Measurements from ENCODE around the gene CADPS2.
"Not testable (repeated sequence)": the region's sequence is repeated elsewhere in the genome, so short reads cannot be mapped to it uniquely, and the experiment has no call there.

Gene CADPS2

DNA sequence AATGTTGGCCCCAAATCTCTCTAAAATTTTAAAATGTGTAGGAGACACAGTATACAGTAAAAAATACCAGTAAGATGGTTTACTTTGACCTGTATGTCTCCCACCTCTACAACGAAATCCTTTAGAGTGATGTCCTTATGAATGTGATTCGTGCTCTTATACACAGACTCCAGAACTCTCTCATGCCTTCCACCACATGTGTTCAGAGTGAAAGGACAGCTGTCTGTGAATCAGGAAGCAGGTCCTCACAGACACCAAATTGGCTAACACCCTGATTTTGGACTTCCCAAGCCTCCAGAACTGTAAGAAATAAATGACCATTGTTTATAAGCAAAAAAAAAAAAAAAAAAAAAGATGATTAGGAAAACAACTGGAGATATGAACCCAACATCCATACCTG is 222.5 kb downstream of the CADPS2 start:
- H3K4me1 Mint-ChIP-seq (ENCODE audit: low read depth) = no peaks in the 10 kb centered on the region
- no peak overlapping the region for H3K27ac Mint-ChIP-seq
- no peak overlapping the region for H3K4me3 Mint-ChIP-seq
- H3K27me3 Mint-ChIP-seq = no peaks in the 10 kb centered on the region
- peaks cover 12% of the 10 kb centered on the region for H3K9me3 Mint-ChIP-seq
- H3K36me3 Mint-ChIP-seq (ENCODE audit: low read depth) = no peaks in the 10 kb centered on the region

DNA sequence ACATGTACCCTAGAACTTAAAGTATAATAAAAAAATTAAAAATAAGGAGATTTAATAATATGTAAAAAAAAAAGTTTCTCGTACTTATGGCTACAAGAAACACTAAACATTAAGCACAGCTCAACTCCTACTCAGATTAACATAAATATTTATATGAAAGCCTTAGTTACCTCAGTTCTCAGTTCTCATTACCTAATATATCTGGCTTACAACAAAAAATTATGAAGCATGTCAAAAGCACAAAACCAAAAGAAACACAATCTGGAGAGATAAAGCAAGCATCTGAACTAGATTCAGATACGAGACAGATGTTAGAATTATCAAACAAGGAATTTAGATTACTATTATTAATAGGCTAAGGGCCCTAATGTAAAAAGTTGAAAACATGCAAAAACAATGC is 227.4 kb downstream of the CADPS2 start:
- H3K36me3 Mint-ChIP-seq (ENCODE audit: low read depth) = no peaks in the 10 kb centered on the region
- no peaks in the 10 kb centered on the region for H3K27me3 Mint-ChIP-seq
- H3K4me3 Mint-ChIP-seq = no peak overlapping the region
- H3K9me3 Mint-ChIP-seq = peaks cover 5% of the 10 kb centered on the region
- no peaks in the 10 kb centered on the region for H3K4me1 Mint-ChIP-seq (ENCODE audit: low read depth)
- no peak overlapping the region for H3K27ac Mint-ChIP-seq

DNA sequence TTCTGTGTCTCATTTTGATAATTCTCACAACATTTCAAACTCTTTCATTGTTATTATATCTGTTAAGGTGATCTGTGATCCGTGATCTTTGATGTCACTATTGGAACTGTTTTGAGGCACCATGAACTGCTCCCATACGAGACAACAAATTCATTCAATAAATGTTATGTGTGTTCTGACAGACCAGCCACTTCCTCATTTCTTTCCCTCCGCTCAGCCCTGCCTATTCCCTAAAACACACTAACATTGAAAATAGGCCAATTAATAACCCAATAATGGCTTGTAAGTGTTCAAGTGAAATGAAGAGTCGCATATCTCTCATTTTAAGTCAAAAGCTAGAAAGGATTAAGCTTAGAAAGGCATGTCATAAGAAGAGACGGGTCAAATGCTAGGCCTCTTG is 232.6 kb downstream of the CADPS2 start:
- H3K4me1 Mint-ChIP-seq (ENCODE audit: low read depth) = no peaks in the 10 kb centered on the region
- no peak overlapping the region for H3K4me3 Mint-ChIP-seq
- no peaks in the 10 kb centered on the region for H3K36me3 Mint-ChIP-seq (ENCODE audit: low read depth)
- no peaks in the 10 kb centered on the region for H3K27me3 Mint-ChIP-seq
- H3K27ac Mint-ChIP-seq = no peak overlapping the region
- peaks cover 5% of the 10 kb centered on the region for H3K9me3 Mint-ChIP-seq

DNA sequence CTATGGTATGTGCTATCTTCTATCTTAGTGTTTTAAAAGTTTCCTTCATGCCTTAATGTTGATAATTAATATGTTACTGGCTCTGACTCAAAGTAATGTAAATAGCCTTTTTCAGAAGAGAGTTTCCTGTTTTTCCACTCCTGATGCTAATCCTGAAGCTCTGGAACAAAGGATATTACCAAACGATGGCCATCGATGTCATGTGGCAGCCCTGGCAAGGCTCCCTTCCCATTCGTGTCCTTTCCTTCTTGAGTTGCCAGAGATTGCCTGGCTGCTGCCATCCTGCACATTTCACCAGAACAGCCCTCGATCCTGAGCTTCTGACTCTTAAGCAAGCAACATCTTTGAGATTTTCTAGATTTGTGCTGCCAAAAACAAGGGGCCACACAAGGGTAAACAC is 233.4 kb downstream of the CADPS2 start:
- Mint-ChIP-seq H3K36me3 (ENCODE audit: low read depth) (no peaks in the 10 kb centered on the region), H3K27ac (no peak overlapping the region), H3K4me1 (ENCODE audit: low read depth) (no peaks in the 10 kb centered on the region), H3K4me3 (no peak overlapping the region), H3K9me3 (peaks cover 5% of the 10 kb centered on the region), H3K27me3 (no peaks in the 10 kb centered on the region)

DNA sequence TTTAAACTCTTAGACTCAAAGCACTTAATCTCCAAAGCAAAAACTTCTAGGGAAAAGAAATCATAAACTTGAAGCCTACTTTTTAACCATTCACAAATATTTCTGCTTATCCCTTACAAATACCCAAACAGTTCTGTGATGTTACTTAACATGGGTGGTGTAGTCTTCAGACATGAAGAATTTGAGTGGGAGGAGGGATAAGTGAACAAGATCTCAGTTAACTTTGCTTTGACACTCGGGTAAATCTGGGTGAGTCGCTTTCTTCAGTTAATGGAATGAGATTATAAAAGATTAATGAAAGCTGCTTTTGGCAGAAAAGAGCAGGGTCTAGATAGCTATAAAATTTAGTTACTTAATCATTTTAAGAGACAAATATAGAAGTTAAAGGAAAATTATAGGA is 234.8 kb downstream of the CADPS2 start:
- Mint-ChIP-seq H3K36me3 (ENCODE audit: low read depth) (no peaks in the 10 kb centered on the region), H3K4me1 (ENCODE audit: low read depth) (no peaks in the 10 kb centered on the region), H3K9me3 (peaks cover 4% of the 10 kb centered on the region), H3K27me3 (no peaks in the 10 kb centered on the region), H3K4me3 (no peak overlapping the region), H3K27ac (no peak overlapping the region)

DNA sequence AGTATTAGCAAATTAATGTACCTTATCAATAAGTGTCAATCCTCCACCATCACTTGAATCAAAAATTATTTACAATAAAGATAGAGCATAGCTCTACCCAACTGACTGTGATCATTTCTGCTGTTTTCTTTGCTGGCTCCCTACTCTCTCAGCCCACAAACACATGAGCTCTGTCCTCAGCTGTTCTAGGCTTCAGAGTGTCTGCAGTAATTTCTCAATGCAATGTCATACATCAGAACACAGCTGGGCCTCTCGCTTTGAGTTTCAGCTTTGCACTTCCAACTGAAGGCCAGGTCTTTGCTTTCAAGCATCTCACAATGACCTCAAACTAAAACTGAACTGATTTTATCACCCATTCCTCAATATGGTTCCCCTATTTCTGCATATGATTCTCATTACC is 243.0 kb downstream of the CADPS2 start:
- Mint-ChIP-seq H3K36me3 (ENCODE audit: low read depth) (no peaks in the 10 kb centered on the region), H3K9me3 (peaks cover 7% of the 10 kb centered on the region), H3K27ac (no peak overlapping the region), H3K27me3 (no peaks in the 10 kb centered on the region), H3K4me3 (no peak overlapping the region), H3K4me1 (ENCODE audit: low read depth) (no peaks in the 10 kb centered on the region)

DNA sequence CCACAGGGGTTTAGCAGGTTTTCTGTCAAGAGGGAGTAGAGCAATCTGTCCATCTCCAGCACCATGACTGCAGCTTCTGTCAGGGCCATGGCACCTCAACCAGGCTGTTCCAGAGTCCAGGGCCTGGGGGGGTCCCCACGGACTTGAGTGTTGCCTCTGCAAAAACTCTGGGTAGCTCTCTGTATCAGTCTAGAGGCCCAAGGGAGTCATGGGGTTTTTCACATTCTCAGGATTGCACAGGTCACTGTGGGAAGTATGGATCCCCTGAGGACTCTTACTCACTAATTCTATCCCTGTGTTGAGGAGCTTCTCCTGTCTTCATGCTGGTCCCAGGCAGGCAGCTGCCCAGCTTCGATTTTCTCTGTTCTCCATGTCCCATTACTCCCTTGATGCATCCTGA is 247.8 kb downstream of the CADPS2 start:
- Mint-ChIP-seq H3K27me3 (no peaks in the 10 kb centered on the region), H3K4me1 (ENCODE audit: low read depth) (no peaks in the 10 kb centered on the region), H3K36me3 (ENCODE audit: low read depth) (no peaks in the 10 kb centered on the region), H3K4me3 (no peak overlapping the region), H3K9me3 (peaks cover 21% of the 10 kb centered on the region), H3K27ac (no peak overlapping the region)

DNA sequence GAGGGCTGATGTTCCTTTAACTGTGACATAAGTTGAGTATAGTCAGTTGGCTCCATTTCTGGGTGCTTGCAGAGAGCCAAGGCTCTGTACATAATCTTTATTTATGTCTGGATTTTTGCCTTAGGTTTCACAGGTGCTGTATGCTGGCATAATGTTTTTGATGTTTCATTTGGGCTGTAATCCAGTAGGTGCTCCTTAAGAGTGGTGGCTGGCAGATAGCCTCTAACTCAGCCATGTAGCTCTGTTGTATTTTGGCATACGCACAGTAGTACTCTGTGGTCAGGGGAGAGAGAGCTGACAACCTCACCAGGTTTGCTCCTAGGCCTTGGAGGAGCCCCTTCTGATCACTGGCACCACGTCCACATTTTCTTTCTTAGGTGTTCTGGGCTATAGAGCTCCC is 248.5 kb downstream of the CADPS2 start:
- no peaks in the 10 kb centered on the region for H3K36me3 Mint-ChIP-seq (ENCODE audit: low read depth)

DNA sequence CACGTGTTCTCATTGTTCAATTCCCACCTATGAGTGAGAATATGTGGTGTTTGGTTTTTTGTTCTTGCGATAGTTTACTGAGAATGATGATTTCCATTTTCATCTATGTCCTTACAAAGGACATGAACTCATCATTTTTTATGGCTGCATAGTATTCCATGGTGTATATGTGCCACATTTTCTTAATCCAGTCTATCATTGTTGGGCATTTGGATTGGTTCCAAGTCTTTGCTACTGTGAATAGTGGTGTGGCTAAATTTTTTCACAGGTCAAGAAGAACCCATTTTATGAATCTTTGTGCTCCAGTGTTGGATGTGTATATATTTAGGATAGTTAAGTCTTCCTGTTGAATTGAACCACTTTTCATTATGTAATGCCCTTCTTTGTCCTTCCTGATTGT is 250.8 kb downstream of the CADPS2 start:
- not testable (repeated sequence) for H3K27me3 Mint-ChIP-seq; H3K4me3 Mint-ChIP-seq; H3K36me3 Mint-ChIP-seq (ENCODE audit: low read depth); H3K27ac Mint-ChIP-seq; H3K4me1 Mint-ChIP-seq (ENCODE audit: low read depth)
- H3K9me3 Mint-ChIP-seq = peaks cover 22% of the 10 kb centered on the region

More for the DNA sequence above, 248.5 kb downstream of the CADPS2 start:
- Mint-ChIP-seq H3K27me3 (no peaks in the 10 kb centered on the region), H3K27ac (no peak overlapping the region), H3K4me3 (no peak overlapping the region), H3K9me3 (peaks cover 21% of the 10 kb centered on the region), H3K4me1 (ENCODE audit: low read depth) (no peaks in the 10 kb centered on the region)

DNA sequence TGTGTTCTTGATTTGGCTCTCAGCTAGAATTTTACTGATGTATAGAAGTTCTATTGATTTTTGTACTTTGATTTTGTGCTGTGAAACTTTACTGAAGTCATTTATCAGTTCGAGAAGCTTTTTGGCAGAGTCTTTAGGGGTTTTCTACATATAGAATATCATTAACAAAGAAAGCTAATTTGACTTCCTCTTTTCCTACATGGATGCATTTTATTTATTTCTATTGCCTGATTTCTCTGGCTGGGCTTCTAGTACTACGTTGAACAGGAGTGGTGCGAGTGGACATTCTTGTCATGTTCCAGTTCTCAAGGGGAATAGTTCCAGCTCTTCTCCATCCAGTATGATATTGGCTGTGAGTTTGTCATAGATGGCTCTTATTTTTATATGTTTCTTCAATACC is 252.8 kb downstream of the CADPS2 start:
- no peak overlapping the region for H3K4me3 Mint-ChIP-seq
- H3K27me3 Mint-ChIP-seq = no peaks in the 10 kb centered on the region
- H3K9me3 Mint-ChIP-seq = peaks cover 19% of the 10 kb centered on the region
- no peak overlapping the region for H3K27ac Mint-ChIP-seq
- H3K4me1 Mint-ChIP-seq (ENCODE audit: low read depth) = no peaks in the 10 kb centered on the region
- H3K36me3 Mint-ChIP-seq (ENCODE audit: low read depth) = no peaks in the 10 kb centered on the region

DNA sequence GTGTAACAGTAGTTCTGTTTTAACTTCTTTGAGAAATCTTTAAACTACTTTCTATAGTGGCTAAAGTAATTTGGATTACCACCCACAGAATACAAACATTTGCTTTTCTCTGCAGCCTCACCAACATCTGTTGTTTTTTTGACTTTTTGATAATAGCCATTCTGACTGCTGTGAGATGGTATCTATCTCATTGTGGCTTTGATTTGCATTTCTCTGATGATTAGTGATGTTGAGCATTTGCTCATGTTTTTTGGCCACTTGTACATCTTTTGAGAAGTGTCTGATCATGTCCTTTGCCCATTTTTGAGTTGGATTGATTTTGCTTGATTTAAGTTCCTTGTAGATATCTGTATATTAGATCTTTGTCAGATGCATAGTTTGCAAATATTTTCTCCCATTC is 254.0 kb downstream of the CADPS2 start:
- Mint-ChIP-seq H3K9me3 (peaks cover 19% of the 10 kb centered on the region), H3K36me3 (ENCODE audit: low read depth) (no peaks in the 10 kb centered on the region), H3K4me3 (no peak overlapping the region), H3K27me3 (no peaks in the 10 kb centered on the region), H3K27ac (no peak overlapping the region), H3K4me1 (ENCODE audit: low read depth) (no peaks in the 10 kb centered on the region)

DNA sequence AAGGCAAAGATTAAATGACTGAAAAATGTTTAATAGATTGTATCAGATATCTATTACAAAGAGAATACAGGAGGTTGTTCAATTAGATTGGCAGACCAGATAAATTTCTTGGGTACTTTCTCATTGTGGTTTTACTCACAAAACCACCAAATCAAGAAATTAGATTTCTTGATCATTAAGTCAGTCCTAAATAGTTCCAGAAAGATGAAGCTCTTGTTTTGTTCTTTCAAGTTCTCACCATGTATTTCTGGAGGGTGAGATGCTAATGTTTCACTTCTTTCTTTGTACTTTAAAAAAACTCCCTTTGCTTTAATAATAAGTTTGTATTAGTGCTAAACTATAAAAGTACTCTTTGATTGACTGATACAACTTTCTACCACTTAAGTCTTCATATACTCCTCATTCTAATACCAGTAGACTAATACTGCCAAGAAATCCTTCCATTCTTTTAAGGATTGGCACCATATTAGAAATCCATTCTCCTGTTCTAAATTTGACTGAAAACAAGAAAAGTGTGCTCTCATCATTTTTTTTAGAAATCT is 256.8 kb downstream of the CADPS2 start:
- no peak overlapping the region for H3K4me3 Mint-ChIP-seq
- H3K27ac Mint-ChIP-seq = no peak overlapping the region
- H3K36me3 Mint-ChIP-seq (ENCODE audit: low read depth) = no peaks in the 10 kb centered on the region
- no peaks in the 10 kb centered on the region for H3K4me1 Mint-ChIP-seq (ENCODE audit: low read depth)
- H3K9me3 Mint-ChIP-seq = peaks cover 9% of the 10 kb centered on the region
- H3K27me3 Mint-ChIP-seq = no peaks in the 10 kb centered on the region

DNA sequence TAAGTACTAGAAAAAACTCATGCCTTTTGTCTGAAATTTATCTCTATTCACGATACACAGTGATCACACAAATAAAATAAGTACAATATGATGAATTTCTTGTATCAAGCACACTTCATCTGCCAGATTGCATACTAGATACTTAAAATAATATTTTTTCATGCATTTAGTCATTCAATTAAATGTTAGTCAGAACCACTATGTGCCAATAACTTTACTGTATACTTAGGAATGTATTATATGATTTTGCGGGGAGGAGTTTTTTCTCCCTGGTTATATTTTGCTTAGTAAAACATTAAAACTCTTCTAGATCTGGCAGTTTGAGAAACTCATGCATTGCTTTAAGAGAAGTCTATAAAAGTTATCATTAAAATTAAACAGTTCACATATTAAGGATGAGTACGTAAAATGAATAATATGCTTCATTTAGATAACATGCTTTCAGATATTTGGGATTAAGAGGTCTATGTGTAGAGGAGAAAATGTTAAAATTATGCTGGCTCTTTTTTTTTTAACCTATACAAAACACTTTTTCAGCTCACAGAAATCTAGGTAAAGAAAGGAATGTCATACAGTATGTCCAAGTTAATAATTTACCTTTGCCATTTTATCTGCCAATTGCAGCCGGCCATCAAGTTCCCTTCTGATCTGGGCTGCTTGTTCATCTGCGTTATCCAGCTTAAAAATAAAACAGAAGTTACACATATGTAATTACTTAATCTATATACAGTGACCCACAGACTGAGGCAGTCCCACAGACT is 257.4 kb downstream of the CADPS2 start:
- Mint-ChIP-seq H3K27ac (no peak overlapping the region), H3K4me3 (no peak overlapping the region), H3K36me3 (ENCODE audit: low read depth) (no peaks in the 10 kb centered on the region), H3K27me3 (no peaks in the 10 kb centered on the region), H3K4me1 (ENCODE audit: low read depth) (no peaks in the 10 kb centered on the region), H3K9me3 (peaks cover 6% of the 10 kb centered on the region)

DNA sequence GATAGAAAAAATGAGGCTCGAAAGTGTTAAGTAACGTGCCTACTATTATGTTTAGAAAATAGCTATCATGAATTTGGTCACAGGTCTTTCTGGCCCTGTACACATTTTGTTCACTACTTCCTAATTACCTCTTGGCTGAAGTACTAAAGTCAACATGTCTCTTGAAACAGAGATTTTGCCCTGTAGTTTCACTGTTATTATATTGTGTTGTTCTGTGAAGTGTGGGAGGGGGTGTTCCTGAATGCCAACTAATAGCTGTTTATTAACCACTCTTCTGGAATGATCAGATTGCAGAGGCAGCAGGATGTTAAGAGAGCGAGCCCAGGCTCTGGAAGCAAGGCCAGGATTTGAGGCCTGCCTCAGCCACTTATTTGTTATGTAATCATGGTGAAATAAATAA is 259.5 kb downstream of the CADPS2 start:
- H3K27me3 Mint-ChIP-seq = no peaks in the 10 kb centered on the region
- no peak overlapping the region for H3K27ac Mint-ChIP-seq
- H3K9me3 Mint-ChIP-seq = peaks cover 5% of the 10 kb centered on the region
- H3K4me3 Mint-ChIP-seq = no peak overlapping the region
- no peaks in the 10 kb centered on the region for H3K4me1 Mint-ChIP-seq (ENCODE audit: low read depth)
- H3K36me3 Mint-ChIP-seq (ENCODE audit: low read depth) = no peaks in the 10 kb centered on the region

DNA sequence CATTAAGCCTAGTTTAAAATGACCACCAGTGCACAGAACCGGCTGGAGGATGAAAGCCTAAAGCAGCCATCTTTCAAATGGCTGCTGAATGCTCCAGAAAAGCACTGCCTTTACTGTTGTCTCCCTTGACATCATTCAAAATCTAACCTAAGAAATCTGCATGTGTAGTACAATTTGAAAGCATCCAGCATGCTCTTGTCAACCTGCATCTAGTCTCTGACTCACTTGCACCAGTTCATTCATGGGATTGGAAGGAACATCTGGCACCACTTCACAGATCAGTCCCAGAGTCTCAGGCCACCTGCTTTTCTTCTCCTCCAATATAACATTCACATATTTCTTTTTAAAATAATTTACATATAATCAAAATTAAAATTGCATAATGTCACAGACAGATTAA is 263.6 kb downstream of the CADPS2 start:
- Mint-ChIP-seq H3K4me3 (no peak overlapping the region), H3K36me3 (ENCODE audit: low read depth) (no peaks in the 10 kb centered on the region), H3K27me3 (no peaks in the 10 kb centered on the region), H3K4me1 (ENCODE audit: low read depth) (no peaks in the 10 kb centered on the region), H3K27ac (no peak overlapping the region), H3K9me3 (no peaks in the 10 kb centered on the region)

DNA sequence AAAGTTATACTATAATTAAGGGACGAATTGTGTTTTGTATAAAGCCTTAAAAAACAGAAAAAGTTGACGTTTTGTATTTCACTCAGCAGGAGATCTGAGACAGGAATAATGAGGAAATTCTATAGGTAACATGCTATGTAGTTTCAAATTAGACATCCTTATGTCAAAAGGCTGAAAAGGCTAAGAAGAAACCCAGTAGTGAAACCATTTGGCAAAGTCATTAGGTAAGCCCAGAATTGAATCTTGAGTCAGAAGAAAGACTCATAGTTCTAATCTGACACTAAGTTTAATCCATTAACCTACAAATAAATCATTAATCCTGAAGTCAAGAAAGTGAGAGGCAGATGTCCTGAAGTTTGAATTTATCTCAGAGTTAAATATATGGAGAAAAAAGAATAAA is 266.6 kb downstream of the CADPS2 start:
- H3K9me3 Mint-ChIP-seq = no peaks in the 10 kb centered on the region
- no peaks in the 10 kb centered on the region for H3K27me3 Mint-ChIP-seq
- H3K36me3 Mint-ChIP-seq (ENCODE audit: low read depth) = no peaks in the 10 kb centered on the region
- H3K4me3 Mint-ChIP-seq = no peak overlapping the region
- no peaks in the 10 kb centered on the region for H3K4me1 Mint-ChIP-seq (ENCODE audit: low read depth)
- H3K27ac Mint-ChIP-seq = no peak overlapping the region

All from stimulated activated naive CD8-positive, alpha-beta T cell treated with anti-CD3 and anti-CD28 coated beads, Interleukin-15, Interleukin-2, amounts not matched to agents 100 ng/mL and 50 ng/mL, for 24 hours (primary cell).